HFF-Myc (cell line): ENCODE measurements around the gene PDE1A.

Experiments used
- DNase-seq: peaks from one replicate; pipeline ENCODE4 v3.0.0-alpha.2; 2011; ENCODE audit warnings: low read depth; ENCODE audit errors: extremely low read depth
- H3K4me3 ChIP-seq: replicated peaks from 2 replicates; pipeline ENCODE4 v1.5.1; 2011; ENCODE audit warnings: low read depth, mild to moderate bottlenecking, control low read depth, low read length
- TF ChIP-seq, protein P1 (sequence below): IDR thresholded peaks from 2 replicates; pipeline ENCODE4 v1.5.1; 2012; ENCODE audit warnings: mild to moderate bottlenecking, low read depth, low read length, control low read depth; ENCODE audit errors: missing control alignments

PDE1A gene

DNA sequence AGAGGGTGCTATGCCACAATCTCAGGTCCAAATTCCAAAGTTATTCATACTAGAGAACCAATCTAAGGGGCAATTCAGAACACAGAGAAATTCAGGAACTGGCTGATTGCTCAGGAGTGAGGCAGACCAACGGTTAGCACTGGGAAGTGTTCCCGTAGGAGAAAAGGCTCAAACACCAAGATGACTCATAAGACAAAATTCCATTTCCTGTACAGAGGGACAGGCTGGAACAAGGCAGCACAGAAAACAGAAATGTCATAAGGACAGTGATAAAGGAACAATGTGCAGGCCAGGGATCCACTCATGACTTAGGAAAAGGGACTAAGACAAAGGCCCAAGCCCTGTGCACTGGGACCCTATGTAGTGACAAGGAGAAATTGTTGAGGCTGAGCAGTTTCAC is 54.2 kb downstream of the PDE1A start:
- peak; percentile 78 for DNase-seq
- TF ChIP-seq, protein P1, sequence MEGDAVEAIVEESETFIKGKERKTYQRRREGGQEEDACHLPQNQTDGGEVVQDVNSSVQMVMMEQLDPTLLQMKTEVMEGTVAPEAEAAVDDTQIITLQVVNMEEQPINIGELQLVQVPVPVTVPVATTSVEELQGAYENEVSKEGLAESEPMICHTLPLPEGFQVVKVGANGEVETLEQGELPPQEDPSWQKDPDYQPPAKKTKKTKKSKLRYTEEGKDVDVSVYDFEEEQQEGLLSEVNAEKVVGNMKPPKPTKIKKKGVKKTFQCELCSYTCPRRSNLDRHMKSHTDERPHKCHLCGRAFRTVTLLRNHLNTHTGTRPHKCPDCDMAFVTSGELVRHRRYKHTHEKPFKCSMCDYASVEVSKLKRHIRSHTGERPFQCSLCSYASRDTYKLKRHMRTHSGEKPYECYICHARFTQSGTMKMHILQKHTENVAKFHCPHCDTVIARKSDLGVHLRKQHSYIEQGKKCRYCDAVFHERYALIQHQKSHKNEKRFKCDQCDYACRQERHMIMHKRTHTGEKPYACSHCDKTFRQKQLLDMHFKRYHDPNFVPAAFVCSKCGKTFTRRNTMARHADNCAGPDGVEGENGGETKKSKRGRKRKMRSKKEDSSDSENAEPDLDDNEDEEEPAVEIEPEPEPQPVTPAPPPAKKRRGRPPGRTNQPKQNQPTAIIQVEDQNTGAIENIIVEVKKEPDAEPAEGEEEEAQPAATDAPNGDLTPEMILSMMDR, result no peak
- H3K4me3 ChIP-seq, result no peak overlapping the region

DNA sequence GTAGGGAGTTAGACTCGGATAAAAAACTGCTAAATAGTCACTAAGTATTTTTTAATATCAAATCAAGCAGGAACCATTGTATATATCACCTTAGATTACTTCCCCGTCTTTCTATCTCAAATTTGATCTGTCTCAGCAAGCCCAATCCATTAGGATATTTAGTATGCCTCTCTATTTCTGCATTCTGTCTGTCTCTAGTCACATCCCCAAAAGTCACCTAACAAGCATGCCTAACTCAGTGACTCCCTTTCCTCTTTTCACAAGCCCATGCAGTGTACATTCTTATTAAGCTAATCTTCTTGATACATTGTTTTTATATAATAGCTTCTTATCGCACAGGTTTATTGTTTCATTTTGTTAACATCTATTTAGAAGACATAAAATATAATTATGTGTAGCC is 57.8 kb downstream of the PDE1A start:
- TF ChIP-seq, protein P1, result no peak
- no peak overlapping the region for H3K4me3 ChIP-seq
- no peak for DNase-seq

DNA sequence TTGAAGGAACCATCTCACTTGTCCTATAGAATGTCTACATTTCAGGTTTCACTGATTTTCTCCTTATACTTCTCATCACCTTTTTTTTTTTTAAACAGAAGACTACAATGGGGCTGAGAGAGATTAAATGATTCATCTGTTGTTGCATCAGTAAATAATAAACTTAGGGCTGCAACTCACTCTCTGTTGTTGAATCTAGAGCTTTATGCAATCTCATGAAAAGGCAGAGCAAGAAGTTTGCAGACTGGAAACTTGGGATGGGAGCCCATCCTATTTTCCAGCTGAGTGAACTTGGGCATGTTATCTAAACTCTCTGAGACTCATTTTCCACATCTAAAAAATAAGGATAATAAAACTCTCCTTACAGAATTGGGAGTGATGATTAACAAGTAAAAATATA is 58.4 kb downstream of the PDE1A start:
- no peak for DNase-seq
- H3K4me3 ChIP-seq, result no peak overlapping the region
- TF ChIP-seq, protein P1, result no peak

DNA sequence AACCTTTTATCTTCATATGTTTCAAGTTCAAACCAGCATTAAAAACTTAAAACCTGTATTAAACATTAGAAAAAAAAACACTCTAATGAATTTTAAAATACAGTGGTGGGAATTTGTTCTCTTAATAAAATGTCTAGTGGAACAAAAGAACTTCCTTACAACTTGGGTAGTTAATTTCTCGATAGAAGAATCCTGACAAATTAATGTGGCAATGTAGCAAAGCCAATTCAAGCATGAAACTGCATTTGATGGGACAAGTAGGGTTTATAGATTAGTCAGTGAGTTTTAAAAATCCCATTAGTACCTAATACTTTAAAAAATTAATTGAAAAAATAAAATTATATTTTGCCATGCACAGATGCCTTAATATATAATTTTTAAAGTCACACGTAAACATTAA is 59.4 kb downstream of the PDE1A start:
- no peak for DNase-seq
- TF ChIP-seq, protein P1, result no peak

DNA sequence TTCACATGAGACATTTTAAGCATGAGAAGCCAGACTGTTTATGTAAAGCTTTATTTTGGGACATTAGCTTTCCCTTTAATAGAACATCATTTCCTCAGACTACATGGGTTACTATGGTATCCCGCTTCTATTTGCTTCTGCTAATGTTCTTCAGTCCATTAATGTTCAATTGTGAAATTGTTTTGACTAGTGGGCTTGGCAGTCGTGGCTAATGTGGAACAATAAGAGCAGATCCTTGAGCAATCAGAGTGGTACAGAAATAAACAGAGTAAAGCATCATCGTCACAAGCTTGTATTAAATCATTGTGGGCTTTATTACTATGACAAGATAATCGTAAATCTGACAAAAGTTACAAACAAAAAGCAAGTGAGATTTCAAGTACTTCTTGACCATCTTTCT is 60.2 kb downstream of the PDE1A start:
- DNase-seq, result no peak
- TF ChIP-seq, protein P1, result no peak
- no peak overlapping the region for H3K4me3 ChIP-seq

More for the DNA sequence above, 59.4 kb downstream of the PDE1A start:
- H3K4me3 ChIP-seq, result no peak overlapping the region

DNA sequence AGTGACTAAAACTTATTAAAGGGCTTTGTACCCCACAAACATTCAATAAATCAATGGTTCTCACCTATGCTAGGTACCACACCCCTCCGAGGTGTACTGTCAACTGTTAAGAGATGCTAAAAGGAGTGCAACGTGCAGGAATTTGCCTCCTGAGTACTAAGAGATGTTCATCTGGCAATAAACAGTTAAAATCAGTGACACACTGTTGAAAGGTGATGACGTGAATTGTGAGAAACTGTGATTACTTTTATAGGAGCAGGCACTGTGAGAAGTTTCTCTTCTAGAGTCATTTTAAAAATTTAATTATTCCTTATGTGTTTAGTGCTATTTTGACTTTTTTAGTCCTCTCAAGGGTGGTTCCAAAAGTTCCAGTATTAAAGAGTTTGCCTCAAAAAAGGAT is 61.0 kb downstream of the PDE1A start:
- DNase-seq, result no peak
- TF ChIP-seq, protein P1, result no peak
- no peak overlapping the region for H3K4me3 ChIP-seq

DNA sequence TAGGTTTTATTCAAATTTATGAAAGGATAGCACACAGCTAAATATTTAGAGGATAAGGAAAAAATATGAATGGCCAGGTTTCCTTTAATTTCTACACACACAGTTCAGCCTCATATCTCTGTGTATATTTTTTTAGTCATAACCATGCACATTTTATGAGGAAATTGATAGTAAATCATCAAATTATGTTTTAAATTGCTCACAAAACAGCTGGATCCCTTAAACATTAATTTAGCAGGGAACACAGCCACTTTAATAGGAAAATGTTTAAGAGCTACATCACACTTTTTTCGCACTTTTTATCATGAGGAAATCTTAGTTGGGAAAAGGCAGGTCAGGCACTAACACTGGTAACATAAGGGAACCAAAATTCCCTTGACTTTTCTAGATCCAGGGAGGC is 65.4 kb downstream of the PDE1A start:
- TF ChIP-seq, protein P1, result no peak
- H3K4me3 ChIP-seq, result no peak overlapping the region
- DNase-seq, result no peak
